GM12872 (cell line): Measurements from ENCODE around the gene SEZ6L.

Experiments used
- TF ChIP-seq, protein P1 (sequence below): IDR thresholded peaks from 3 replicates; pipeline ENCODE4 v1.5.1; 2011; ENCODE audit warnings: low read depth, mild to moderate bottlenecking, low read length, moderate library complexity; ENCODE audit not compliant: insufficient read depth

The SEZ6L gene

DNA sequence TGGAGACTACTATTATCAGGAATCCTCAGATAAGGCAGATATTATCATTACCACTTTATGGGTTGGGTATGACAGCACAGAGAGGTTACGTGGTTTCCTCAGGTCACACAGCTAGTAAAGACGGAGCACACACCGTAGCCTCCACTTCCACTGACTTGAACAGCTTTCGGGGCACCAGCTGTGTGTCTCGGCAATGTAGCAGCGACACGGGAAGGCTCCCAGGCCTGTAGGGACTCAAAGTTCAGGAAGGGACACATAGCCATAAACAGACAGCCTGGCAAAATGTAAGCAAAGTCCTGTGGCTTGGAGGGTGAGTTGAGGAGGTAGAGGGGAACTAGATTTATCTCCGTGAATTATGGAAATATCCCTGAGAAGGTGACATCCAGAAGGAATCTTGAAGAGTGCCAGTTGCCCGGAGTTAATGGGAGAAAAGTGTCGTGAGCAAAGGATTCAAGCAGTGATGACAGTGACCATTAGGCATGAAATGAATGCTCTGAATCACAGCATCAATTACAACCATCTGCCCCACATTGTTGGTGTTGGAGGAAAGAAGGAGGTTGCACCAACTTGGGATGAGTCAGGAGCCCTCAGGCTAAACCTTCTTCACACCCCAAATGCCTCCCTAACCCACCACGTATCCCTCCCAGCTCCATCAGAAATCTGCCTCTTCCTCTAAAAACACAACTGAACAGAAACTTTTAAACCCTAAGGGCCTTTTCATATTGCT lies 153.1 kb downstream of the SEZ6L start:
- TF ChIP-seq, protein P1, sequence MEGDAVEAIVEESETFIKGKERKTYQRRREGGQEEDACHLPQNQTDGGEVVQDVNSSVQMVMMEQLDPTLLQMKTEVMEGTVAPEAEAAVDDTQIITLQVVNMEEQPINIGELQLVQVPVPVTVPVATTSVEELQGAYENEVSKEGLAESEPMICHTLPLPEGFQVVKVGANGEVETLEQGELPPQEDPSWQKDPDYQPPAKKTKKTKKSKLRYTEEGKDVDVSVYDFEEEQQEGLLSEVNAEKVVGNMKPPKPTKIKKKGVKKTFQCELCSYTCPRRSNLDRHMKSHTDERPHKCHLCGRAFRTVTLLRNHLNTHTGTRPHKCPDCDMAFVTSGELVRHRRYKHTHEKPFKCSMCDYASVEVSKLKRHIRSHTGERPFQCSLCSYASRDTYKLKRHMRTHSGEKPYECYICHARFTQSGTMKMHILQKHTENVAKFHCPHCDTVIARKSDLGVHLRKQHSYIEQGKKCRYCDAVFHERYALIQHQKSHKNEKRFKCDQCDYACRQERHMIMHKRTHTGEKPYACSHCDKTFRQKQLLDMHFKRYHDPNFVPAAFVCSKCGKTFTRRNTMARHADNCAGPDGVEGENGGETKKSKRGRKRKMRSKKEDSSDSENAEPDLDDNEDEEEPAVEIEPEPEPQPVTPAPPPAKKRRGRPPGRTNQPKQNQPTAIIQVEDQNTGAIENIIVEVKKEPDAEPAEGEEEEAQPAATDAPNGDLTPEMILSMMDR, result no peak

- TF ChIP-seq, protein P1, result no peak
Observed at GRCh38 chr22:26323013-26323412, 153.8 kb downstream of the SEZ6L start.

- TF ChIP-seq, protein P1, result no peak
Observed at GRCh38 chr22:26324150-26324549, 154.9 kb downstream of the SEZ6L start.

GRCh38 chr22:26325641-26326040 lies 156.4 kb downstream of the SEZ6L start:
- TF ChIP-seq, protein P1, result no peak

DNA sequence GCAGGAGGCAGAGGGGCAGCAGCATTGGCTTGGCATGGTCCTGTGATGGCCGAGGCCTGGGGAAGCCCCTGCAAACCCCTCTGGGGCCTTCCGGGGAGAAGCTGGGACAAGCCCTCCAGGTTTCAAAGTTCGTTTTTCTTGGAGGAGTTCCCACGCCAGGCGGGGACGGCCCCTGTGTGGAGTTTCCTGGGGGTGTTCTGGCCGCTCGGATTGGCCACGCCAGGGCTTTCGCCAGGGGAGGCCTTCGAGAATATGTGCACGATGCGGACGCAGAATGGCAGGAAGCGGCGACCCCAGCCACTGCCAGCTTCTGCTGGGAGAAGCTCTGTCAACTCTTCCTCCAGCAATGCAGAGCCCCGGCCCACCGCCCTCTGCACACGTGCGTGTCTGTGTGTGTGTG lies 157.5 kb downstream of the SEZ6L start:
- TF ChIP-seq, protein P1, result no peak

DNA sequence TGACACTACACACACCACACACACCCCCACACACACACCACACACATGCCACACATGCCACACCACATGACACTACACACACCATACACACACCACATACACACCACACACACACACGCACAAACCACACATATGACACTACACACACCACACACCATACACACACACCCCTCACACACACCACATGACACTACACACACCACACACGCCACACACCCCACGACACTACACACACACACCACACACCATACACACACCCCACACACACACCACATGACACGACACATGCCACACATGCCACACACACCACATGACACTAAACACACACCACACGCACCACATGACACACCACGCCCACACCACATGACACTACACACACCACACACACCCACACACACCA lies 158.0 kb downstream of the SEZ6L start:
- TF ChIP-seq, protein P1, result no peak

GRCh38 chr22:26328221-26328620 lies 159.0 kb downstream of the SEZ6L start:
- TF ChIP-seq, protein P1, result no peak
